NCI-H1436 (cell line): ENCODE measurements around the gene PSMD9.
"Not testable (repeated sequence)": the region's sequence is repeated elsewhere in the genome, so short reads cannot be mapped to it uniquely, and the experiment has no call there.

Experiments used
- DNase-seq: peaks from one replicate; lab custom pipeline; 2025; lab: John Stamatoyannopoulos, UW

Gene PSMD9

DNA sequence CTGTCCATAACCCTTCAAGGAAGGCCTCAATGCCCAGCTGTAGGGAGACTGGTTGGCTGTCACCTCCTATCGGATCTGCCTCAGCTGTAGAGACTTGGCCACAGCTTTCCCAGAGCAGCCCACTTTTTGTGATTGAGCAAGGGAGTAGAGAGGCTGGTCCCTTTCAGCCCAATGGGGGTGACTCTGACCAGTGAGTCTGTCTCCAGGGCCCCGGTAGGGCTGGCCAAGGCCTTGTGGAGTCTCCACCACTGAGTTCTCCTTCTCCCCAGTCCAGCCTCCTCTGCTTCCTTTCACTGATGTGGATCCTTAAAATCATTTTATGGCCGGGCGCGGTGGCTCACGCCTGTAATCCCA lies 15.4 kb upstream of the PSMD9 start:
- no peak for DNase-seq

DNA sequence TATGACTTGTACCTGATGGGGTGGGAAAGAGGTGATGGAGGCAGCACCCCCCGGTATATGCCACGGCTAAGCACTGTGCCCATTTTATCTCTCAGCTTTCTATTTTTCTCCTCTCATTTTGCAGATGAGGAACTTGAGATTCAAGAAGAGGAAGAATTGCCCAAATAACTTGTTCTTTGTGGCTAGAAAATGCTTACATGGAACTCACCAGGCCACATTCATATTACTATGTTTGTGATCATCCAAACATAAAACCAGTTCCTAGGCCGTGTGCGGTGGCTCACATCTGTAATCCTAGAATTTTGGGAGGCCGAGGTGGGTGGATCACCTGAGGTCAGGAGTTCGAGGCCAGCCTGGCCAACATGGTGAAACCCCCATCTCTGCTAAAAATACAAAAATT lies 14.5 kb upstream of the PSMD9 start:
- no peak for DNase-seq

DNA sequence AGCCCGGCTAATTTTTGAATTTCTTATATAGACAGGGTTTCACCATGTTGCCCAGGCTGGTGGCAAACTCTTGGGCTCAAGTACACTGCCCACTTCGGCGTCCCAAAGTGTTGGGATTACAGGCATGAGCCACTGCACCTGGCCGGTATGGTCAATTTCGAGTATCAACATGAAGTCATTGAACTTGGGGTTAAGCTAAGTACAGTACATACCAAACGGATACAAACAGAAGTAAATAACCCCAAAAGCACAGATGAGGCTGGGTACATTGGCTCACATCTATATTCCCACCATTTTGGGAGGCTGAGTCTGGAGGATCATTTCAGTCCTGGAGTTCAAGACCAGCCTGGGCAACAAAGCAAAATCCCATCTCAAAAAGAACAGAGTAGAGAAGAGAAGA lies 13.0 kb upstream of the PSMD9 start:
- DNase-seq, result no peak

DNA sequence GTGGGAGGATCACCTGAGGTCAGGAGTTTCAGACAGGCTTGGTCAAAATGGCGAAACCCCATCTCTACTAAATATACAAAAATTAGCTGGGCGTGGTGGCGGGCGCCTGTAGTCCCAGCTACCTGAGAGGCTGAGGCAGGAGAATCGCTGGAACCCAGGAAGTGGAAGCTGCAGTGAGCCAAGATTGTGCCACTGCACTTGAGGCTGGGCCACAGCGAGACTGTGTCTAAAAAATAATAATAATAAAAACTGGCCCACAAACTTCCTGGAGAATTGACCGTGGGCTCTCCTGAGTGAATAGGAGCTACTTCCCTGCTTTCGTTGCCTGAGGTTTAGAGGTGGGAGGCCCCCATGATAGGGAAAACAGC lies 12.5 kb upstream of the PSMD9 start:
- not testable (repeated sequence) for DNase-seq

DNA sequence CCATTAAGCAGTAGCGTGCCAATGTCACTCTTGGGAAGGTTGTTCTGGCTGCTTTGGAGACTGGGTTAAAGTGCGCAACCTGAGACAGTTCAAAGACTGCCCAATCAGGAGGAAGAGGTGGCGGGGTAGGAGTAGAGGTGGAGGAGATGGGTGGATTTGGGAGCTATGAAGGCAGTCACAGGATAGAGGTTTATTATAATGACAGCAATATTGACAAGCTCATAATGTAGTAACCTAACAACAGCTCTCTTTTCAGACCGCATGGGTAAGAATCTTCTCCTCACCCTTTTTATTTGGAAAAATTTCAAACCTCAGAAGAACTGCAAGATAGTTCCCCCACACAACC lies 5.3 kb upstream of the PSMD9 start:
- DNase-seq, result no peak

DNA sequence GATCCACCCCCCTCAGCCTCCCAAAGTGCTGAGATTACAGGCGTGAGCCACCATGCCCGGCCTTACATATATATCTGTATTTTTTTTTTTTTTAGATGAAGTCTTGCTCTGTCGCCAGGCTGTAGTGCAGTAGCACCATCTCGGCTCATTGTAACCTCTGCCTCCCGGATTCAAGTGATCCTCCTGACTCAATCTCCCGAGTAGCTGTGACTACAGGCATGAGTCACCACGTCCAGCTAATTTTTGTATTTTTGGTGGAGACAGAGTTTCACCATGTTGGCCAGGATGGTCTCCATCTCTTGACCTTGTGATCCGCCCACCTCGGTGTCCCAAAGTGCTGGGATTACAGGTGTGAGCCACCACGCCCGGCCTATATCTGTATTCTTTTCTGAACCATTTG lies 3.5 kb upstream of the PSMD9 start:
- DNase-seq, result not testable (repeated sequence)

DNA sequence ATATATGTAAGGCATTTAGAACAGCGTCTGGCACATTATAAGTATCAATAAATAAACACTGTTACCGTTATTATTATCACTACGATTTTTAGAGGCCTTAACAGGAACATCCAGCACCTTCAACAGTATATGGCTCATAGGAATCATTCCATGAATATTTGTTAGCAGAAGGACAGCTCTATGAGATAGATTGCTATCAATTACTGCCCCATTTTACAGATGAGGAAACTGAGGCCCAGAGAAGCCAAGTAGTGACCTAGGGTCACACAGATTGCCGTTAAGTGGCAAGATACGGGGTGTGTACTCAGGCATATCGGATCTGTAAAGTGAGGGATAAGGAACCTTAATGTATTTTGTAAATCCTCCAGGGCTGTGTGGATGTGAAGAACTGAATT lies 510 bp upstream of the PSMD9 start:
- DNase-seq, result no peak

DNA sequence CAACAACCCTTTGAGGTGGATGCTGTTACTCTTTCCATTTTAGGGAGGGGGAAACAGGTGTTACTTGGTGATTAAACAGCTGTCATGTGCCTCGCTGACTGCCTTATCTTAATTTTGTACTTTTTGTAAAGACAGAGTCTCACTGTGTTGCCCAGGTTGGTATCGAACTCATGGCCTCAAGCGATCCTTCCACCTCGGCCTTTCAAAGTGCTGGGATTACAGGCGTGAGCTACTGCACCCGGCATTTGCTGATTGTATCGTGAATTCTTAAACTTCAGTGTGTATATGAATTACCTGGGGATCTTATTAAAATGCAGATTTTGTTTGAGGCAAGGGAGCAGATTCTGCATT lies 659 bp downstream of the PSMD9 start:
- no peak for DNase-seq

DNA sequence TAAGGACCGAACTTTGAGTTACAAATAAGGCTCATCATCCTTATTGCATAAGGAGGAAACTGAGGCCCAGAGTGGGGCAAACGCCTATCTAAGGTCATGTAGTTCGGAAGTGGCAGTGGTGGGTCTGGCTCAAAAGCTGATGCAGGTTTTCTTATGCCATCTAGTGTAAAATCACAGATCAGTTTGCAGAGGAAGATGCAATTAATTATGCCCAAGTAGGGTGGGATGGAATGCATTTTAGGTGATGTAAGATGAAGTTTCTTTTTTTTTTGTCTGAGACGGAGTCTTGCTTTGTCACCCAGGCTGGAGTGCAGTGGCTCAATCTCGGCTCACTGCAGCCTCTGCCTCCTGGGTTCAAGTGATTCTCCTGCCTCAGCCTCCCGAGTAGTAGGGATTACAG lies 1.1 kb downstream of the PSMD9 start:
- not testable (repeated sequence) for DNase-seq

DNA sequence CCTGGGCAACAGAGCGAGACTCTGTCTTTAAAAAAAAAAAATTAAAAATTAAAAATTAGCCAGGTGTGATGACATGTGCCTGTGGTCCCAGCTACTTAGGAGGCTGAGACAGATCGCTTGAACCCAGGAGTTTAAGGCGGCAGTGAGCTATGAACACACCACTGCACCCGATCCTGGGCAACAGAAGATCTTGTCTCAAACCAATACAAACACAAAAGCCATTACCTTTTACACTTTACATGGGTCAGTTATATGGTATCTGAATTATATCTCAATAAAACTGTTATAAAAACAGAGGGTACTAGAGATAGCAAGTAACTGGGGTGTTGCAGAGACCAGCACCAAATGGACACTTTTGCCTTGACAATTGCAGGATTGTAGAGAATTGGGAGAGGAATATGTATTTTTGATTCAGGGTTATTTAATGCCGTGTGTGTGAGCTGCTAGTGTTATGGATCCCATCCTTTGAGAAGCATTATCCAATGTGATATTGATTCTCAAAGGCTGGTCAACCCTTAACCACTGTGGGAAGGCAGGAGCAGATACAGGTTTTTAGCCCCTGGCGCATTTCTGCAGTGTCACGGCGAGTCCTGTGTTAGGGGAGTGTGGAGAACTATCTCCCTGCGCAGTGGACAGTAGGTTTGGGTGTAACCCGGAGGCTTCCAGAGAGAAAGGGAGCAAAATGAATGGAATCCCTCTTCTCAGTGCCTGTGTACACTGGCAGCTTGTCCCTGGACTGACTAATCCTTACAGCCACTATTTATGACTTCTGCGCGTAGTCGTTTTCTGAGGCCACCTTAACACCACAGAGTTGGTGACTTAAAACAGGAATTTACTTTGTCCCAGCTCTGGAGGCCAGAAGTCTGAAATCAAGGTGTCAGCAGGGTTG lies 4.3 kb downstream of the PSMD9 start:
- DNase-seq, result no peak

DNA sequence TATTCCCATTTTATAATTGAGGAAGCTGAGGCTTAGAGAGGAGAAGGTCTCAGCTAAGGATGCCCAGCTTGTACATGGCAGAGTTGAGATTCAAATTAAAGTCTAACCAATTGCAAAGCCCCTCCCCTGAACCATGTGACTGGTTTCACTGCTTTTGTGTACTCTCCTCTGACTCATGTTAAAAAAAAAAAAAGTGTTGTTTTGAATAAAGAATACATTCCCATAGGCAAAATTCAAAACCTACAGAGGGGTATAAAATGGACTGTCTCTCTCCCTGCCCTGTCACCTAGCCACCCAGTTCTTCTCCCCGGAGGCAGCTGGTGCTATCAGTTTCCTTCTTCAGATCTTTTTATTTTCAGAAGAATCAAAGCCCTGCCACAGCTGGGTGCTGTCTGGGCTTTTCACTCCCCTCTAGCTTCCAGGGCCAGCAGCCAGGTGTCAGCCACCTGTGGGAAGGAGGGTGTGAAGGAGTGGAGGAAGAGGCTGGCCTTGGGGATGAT lies 5.4 kb downstream of the PSMD9 start:
- no peak for DNase-seq

DNA sequence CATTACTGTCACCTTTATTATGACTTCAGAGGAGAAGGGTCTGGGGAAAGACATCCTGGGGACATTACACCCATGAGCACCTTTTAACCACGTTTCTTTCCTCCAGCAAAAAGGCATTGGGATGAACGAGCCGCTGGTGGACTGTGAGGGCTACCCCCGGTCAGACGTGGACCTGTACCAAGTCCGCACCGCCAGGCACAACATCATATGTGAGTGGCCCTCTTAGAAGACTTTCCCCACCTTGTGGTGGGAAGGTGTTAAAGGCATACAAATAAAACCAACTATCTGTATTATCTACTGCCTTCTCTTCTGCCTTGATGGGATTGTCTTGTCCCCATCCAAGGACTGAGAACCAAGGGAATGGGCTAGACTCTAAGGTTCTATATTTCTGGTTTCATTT lies 6.0 kb downstream of the PSMD9 start:
- no peak for DNase-seq

DNA sequence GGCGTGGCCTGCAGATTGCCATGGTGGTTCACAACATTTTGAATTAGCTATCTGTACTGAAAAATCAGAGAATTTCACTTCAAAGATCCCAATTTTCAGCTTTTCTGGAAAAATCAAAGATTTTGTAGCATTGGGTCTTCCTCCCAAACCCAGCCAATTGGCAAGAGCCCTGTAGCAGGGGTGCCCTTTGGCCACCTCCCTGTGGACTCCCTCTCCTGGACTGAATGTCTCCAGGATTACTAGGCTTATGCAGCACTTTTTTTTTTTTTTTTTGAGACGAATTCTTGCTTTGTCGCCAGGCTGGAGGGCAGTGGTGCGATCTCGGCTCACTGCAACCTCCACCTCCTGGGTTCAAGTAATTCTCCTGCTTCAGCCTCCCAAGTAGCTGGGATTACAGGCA lies 9.7 kb downstream of the PSMD9 start:
- no peak for DNase-seq

DNA sequence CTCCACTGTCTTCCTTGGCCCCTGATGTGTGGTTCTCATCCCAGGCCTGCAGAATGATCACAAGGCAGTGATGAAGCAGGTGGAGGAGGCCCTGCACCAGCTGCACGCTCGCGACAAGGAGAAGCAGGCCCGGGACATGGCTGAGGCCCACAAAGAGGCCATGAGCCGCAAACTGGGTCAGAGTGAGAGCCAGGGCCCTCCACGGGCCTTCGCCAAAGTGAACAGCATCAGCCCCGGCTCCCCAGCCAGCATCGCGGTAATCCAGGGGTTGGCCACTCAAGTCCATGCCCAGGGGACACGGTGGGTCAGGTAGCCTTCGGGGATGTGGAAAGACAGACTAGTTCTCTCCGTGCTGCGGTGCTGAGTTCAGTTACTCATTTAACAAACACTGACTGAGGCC lies 11.0 kb downstream of the PSMD9 start:
- DNase-seq, result no peak

DNA sequence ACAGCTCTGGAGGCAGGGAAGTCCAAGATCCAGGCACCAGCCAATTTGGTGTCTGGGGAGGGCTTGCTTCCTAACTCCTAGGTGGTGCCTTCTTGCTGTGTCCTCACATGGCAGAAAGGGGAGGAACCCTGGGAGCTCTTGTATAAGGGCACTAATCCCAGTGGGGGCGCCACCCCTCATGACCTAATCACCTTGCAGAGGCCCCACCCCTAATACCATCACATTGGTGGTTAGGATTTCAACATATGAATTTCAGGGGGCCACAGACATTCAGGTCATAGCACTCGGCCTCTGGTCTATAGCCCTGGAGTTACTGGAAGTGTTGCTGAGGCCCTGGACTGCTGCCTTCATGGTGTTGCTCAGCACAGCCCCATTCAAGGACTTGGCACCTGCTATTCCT lies 14.6 kb downstream of the PSMD9 start:
- DNase-seq, result no peak

DNA sequence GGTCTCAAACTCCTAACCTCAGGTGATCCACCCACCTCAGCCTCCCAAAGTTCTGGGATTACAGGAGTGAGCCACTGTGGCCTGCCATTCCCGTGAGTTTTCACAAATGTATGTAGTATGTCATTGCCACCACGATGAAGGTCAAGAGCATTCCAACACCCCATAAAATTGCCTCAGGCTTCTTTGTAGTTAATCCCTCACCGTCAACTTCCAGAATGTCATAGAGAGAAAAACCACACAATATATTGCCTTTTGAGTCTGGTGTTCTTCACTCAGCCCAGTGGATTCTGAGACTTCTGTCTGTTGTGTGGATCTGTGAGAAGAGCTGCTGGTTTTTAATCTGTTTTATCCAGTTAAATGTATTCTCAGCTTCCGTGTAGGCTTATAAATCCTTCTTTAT lies 17.2 kb downstream of the PSMD9 start:
- no peak for DNase-seq

DNA sequence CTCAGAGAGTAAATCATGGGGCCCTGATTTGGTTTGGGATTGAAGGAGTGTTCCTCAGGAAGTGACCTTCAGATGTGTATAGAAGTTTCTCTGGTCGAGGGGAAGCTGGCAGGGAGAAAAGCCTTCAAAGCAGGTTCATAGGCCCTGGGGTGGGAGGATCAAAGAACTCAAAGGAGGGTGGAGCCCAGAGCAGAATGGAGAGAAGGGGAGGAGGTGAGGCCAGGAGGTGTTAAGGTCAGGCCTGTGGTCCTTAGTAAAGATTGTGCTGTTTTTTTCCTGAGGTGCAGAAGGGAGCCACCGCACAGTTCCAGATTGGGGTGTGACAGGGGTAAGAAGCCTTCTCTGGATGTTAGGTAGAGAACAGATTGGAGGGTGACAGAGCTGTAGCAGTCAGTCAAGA lies 20.1 kb downstream of the PSMD9 start:
- DNase-seq, result no peak

DNA sequence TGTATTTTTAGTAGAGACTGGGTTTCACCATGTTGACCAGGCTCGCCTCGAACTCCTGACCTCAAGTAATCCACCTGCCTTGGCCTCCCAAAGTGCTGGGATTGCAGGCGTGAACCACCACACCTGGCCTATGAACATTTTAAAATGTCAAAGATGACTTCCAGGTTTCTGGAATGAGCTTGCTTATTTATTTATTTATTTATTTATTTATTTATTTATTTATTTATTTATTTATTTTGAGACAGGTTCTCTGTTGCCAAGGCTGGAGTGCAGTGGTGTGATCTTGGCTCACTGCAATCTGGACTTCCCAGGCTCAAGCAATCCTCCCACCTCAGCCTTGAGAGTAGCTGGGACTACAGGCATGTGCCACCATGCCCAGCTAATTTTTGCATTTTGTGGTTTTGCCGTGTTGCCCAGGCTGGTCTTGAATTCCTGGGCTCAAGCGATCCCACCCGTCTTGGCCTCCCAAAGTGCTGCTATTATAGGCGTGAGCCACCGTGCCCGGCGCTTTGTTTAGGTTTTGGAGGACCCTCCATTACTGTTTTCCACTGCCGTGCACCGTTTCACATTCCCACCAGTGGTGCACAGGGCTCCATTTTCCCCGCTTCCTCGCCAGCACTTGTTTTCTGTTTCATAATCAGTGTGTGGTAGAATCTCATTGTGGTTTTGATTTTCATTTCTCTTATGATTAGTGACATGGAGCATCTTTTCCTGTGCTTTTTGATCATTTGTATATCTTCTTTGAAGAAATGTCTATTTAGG lies 23.4 kb downstream of the PSMD9 start:
- DNase-seq, result no peak

DNA sequence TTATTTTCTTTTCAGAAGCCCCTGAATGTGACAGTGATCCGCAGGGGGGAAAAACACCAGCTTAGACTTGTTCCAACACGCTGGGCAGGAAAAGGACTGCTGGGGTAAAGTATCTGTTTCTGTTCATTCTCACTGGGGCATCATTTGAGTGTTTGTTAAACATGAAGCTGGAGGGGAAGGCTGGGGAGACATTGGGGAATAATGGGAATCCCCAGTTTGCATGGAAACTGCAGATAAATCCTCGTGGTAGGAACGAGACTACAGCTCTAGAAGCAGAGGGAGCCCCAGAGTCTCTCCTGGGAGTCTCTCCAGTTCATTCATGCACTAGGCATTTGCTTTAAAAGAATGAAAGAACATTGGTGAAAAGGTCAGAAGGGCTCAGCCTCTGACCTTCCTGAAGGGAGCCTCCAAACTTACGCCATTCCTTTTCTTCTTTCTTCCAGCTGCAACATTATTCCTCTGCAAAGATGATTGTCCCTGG lies 27.3 kb downstream of the PSMD9 start:
- DNase-seq, result no peak

DNA sequence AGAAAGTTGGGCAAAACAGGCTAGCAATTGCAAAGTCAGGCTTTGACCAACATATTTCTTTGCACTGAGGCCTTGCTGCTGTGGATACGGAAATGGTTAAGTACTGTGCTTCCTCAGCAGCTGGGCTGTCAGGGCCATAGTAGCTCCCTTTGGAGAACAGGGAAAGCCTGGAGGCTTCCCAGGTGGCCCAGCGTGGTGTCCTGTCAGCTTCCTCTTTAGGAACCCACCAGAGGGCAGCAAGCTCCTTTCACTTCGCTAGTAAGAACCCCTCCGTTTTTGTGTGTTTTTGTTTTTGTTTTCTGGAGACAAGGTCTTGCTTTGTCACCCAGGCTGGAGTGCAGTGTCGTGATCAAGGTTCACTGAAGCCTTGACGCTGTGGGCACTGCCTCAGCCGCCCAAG lies 28.1 kb downstream of the PSMD9 start:
- no peak for DNase-seq

DNA sequence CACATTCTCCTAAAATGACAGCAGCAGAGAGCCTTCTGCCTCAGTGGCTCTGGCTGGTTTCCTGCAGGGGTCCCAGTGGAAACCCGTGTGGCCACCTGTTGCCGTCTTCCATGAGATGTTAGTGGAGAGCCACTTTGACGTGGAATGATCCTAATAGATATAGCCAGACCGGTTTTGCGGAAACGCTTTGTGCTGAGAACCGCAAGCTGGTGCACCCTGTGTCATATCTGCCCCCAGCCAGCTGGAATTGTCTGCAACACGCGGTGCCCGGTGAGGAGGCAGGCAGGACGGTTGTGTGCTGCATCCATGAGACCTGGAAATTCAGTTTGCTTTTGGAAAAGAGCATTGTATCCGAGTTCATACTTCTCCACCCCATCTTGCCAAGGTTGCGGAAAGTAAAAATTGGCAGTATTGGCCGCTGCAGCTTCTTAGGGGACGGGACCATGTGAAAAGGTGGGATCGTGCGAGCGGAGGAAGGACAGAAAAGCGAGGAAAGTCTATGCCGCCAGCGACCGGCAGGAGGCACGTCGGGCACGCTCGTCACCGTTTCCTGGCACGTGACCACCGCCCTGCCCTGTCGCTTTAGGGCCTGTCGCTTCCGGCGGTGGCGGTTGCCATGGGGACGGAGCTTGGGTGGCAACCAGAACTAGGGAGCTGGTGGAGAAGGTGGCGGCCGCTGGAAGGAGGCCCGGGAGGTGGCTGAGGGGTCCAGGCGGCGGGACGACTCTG lies 29.5 kb downstream of the PSMD9 start, which contains the start of gene CFAP251:
CFAP251 (plus strand) TSS at position 643 of the 729 bp plus-strand sequence. CDS start 2,714 bp downstream, outside the sequence.
- DNase-seq, result peak; percentile 96

DNA sequence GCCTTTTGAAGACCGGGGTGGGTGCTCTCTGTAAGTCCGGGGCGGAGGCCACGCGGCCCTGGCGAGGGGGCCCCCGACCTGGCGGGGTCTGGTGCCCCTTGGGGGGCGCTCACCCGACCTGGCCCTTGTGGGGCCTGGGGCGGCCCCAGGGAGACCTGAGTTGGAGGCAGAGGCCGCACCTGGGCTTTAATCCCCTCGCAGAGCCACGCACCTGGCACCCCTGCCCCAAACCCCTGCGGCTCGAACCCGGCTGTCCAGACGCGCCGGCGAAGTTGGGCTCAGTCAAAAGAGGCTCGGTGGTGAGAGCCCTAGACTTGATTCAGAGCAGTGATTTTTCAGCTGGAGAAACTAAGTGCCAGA lies 30.1 kb downstream of the PSMD9 start:
- DNase-seq, result no peak

DNA sequence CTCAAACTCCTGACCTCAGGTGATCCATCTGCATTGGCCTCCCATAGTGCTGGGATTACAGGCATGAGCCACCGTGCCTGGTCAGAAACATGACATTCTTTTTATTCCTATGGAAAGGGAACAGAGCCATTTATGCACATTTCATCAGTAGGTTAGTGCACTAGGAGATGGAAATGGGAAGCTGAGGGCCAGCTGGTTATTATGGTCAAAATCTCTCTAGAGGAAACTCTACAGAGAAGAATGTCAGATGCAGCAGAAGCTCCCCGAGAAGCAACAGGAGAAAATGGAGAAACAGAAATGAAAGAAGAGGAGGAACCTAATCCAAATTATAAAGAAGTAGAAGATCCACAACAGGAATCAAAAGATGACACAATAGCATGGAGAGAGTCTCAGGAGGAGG lies 32.5 kb downstream of the PSMD9 start:
- no peak for DNase-seq
